SU-DHL-6 (cell line): ENCODE measurements around the gene RAB6B.

Experiments used
- CTCF ChIP-seq: fragments of 200-600 bp; sonication (generic); IDR thresholded peaks from one replicate; pipeline ENCODE4 v1.5.1; 2017; ENCODE audit warnings: antibody characterized with exemption, mild to moderate bottlenecking, low read length, moderate library complexity; ENCODE audit not compliant: insufficient read depth, poor library complexity, severe bottlenecking
- EZH2phosphoT487 ChIP-seq: fragments of 200-600 bp; sonication (generic), shearing (Covaris generic); conservative IDR thresholded peaks from 2 replicates; pipeline ENCODE4 v1.6.1; 2018; ENCODE audit warnings: mild to moderate bottlenecking, antibody characterized with exemption, low read length, moderate library complexity, mixed read lengths

DNA sequence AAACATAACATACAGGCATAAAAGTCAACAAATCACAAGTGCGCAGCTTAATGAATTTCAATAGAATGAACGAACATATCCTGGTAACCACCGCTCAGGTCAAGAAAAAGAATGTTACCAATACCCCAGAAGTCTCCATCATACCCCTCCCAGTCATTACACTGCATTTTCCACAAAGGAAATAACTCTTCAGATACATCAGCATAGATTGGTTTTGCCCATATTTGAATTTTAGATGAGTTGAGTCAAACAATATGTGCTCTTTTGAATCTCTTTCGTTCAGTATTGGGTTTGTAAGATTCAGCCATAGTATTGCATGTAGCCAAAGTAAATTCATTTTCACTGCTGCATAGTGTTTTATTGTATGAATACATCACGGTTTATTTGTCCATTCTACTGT lies 6.2 kb upstream of the RAB6B start:
- TF ChIP-seq CTCF (no peak), EZH2phosphoT487 (no peak)
